ENCODE measurements around the gene SEBOX. TPM values are rescaled to one million over a fixed set of nuclear protein-coding genes. Genes with fewer than 3 reads are reported as not detected.

SEBOX gene
- polyA plus RNA-seq, 1 experiment = not detected

DNA sequence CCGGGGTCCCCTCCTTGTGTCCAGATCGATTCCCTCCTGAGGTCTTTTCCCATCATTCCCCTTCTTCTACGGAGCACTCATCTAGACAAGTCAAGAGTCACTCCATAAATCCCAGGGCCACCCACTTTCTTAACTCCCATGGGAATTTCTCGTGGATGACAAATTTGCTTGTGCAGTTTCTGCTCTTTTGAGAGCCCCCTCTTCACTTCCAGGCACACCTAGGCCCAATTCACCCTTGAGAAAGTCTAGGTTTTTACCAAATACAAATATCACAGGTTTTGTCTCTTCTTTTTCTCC, 7.2 kb downstream of the SEBOX start:
- Histone ChIP-seq H3K27ac (ENCODE audit: low read depth, low read length) (peak overlapping the region; percentile 13), H3K4me3 (ENCODE audit: low read depth, low read length) (peak overlapping the region; percentile 96), H3K27me3 (ENCODE audit: control insufficient read depth, insufficient read depth, low read length) (no peaks in the 10 kb centered on the region), H3K9me3 (ENCODE audit: control insufficient read depth, insufficient read depth, low read length) (no peaks in the 10 kb centered on the region; the same call in 1 of the 2 replicates)
- CTCF ChIA-PET = interaction anchor here (1.5 to 1.6 kb wide), 2 partner anchors 9 to 58 kb away, joined by 4 to 7 read pairs; no protein-coding TSS in a partner anchor
- POLR2A ChIA-PET = interaction anchor here (1.0 to 2.3 kb wide), 6 partner anchors 10 to 59 kb away, joined by 3 to 36 read pairs (median 12); partner anchors contain the start of genes IFT20, SARM1, TNFAIP1 and VTN
- TF ChIP-seq, protein P1, sequence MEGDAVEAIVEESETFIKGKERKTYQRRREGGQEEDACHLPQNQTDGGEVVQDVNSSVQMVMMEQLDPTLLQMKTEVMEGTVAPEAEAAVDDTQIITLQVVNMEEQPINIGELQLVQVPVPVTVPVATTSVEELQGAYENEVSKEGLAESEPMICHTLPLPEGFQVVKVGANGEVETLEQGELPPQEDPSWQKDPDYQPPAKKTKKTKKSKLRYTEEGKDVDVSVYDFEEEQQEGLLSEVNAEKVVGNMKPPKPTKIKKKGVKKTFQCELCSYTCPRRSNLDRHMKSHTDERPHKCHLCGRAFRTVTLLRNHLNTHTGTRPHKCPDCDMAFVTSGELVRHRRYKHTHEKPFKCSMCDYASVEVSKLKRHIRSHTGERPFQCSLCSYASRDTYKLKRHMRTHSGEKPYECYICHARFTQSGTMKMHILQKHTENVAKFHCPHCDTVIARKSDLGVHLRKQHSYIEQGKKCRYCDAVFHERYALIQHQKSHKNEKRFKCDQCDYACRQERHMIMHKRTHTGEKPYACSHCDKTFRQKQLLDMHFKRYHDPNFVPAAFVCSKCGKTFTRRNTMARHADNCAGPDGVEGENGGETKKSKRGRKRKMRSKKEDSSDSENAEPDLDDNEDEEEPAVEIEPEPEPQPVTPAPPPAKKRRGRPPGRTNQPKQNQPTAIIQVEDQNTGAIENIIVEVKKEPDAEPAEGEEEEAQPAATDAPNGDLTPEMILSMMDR (IDR thresholded peaks at IDR 0.05; ENCODE audit: low read depth, low read length) = no peak
- no peak for DNase-seq (ENCODE audit: low read depth, low spot score)

DNA sequence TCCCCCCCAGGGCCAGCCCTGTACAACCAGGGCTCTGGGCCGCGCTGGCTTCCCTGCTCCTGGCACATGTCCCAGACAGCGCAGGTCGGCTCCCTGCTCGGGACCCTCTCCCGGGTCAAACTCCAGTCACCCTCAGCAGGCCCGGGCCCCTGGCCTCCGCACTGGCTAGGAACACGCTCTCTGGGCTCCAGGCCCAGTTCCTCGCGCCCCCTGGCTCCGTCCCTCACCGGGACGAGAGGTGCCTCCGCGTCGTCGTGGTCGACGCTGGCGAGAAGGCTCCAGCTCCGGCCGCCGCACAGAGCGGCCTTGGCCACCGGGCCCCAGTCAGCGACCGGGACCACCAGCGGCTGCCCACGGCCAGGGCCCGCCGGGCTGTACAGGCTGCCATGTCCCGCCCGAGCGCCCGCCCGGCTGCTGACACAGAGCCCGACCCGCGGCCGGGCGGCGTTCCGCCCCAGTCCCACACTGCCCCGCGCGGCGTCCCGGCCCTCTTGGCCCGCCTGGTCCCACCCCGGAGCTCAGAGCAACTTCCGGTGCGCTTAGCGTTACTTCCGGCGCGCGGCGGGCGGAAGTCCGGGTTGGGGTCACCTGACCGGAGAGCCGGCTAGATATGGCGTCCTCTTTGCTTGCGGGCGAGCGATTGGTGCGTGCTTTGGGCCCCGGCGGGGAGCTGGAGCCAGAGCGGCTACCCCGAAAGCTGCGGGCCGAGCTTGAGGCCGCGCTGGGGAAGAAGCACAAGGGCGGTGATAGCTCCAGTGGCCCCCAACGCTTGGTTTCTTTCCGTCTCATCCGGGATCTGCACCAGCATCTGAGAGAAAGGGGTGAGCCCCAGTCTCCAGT, 7.7 kb downstream of the SEBOX start, which contains the start of gene POLDIP2:
Gene POLDIP2, minus strand, starts transcription at position 467 of the 840 bp plus-strand sequence. Its CDS starts 79 bp downstream, at position 388.
- Histone ChIP-seq H3K4me3 (ENCODE audit: low read depth, low read length) (peak within 1 kb of the TSS; percentile 96), H3K9me3 (ENCODE audit: control insufficient read depth, insufficient read depth, low read length) (no peaks in the 10 kb centered on the region; the same call in 1 of the 2 replicates), H3K27ac (ENCODE audit: low read depth, low read length) (peak within 1 kb of the TSS; percentile 39), H3K27me3 (ENCODE audit: control insufficient read depth, insufficient read depth, low read length) (no peaks in the 10 kb centered on the region)
- TF ChIP-seq, protein P1 (IDR thresholded peaks at IDR 0.05; ENCODE audit: low read depth, low read length) = no peak
- CTCF ChIA-PET = interaction anchor here (1.5 to 1.6 kb wide), 2 partner anchors 10 to 59 kb away, joined by 4 to 7 read pairs; no protein-coding TSS in a partner anchor
- POLR2A ChIA-PET = interaction anchor here (0.6 to 2.3 kb wide), 7 partner anchors 10 to 316 kb away, joined by 3 to 36 read pairs (median 6); partner anchors contain the start of genes IFT20, SARM1, TNFAIP1 and VTN
- peak; percentile 79 for DNase-seq (ENCODE audit: low read depth, low spot score)

DNA sequence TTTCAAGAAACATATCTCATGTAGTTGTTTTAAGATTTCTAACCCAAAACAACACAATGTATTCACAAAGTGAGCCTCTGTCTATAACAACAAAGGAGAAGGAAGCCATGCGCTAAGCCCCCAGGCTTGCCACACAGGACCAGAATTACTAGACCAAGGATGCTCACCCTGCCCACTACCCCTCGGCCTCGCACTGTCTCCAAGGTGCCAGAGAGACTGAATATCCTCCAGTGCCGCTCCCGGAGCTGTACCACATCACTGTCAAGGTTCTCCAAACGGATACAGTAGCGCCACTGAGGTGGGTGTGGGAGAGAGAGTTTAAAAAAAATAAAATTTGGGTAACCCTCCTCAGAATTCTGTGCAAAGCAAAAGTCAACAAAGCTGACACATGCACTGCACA, 14.7 kb downstream of the SEBOX start:
- ChIA-PET CTCF (no interaction called here), POLR2A (no interaction called here)
- TF ChIP-seq, protein P1 (IDR thresholded peaks at IDR 0.05; ENCODE audit: low read depth, low read length) = no peak
- DNase-seq (ENCODE audit: low read depth, low spot score) = no peak
- Histone ChIP-seq H3K4me3 (ENCODE audit: low read depth, low read length) (no peak overlapping the region), H3K27ac (ENCODE audit: low read depth, low read length) (no peak overlapping the region), H3K9me3 (ENCODE audit: control insufficient read depth, insufficient read depth, low read length) (no peaks in the 10 kb centered on the region), H3K27me3 (ENCODE audit: control insufficient read depth, insufficient read depth, low read length) (no peaks in the 10 kb centered on the region)

DNA sequence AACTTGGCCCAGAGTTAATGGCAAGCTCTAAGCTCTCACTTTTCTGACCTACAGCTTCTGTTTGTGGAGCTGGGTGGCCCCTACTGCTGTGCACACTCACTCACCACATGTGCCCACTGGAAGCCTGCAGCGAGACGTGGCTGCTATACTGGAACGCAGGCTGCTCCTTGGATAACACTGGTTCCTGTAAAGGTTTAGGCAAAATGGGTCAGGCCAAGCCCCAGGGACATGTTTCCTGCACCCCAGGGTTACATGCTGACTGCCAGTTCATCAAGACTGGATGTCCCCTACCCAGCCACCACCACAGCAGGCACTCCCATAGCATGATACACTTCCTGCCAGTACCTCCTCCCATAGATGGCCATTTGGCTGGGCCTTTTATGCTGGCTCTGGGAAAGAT, 16.0 kb downstream of the SEBOX start:
- POLR2A ChIA-PET = interaction anchor here (3.4 kb wide), 1 partner anchor 8 kb away, joined by 24 read pairs; the partner anchor contains the start of gene POLDIP2
- Histone ChIP-seq H3K27ac (ENCODE audit: low read depth, low read length) (no peak overlapping the region), H3K4me3 (ENCODE audit: low read depth, low read length) (no peak overlapping the region), H3K9me3 (ENCODE audit: control insufficient read depth, insufficient read depth, low read length) (no peaks in the 10 kb centered on the region), H3K27me3 (ENCODE audit: control insufficient read depth, insufficient read depth, low read length) (no peaks in the 10 kb centered on the region)
- DNase-seq (ENCODE audit: low read depth, low spot score) = no peak
- CTCF ChIA-PET = no interaction called here
- TF ChIP-seq, protein P1 (IDR thresholded peaks at IDR 0.05; ENCODE audit: low read depth, low read length) = no peak
